Limb (tissue), 2 donors: ENCODE data around the gene FAAP100.

Source experiments
- DNase-seq, 2 donors: peaks; one replicate each; pipeline ENCODE4 v3.0.0-alpha.2; 2016; ENCODE audit errors: extremely low spot score in 2 of 2

Gene FAAP100

DNA sequence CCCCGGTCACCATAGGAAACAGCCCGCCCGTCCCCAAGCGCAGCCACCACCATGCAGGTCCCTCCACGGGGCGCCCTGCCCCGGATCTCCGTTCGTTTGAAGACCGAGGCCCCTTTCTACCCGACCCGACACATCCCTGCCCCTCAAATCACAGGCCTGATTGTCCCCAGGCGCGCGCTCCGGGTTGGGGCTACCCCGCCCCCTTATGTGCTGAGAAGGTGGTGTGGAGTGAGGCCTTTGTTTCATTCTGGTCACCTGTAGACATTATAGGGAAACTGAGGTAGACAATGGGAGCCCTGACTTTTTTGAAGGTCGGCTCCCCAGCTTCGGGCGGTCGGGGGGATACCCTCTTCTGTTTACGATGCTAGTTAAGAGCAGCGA lies 38.8 kb downstream of the FAAP100 start:
- peak in 1 of 2 donors; percentile 80 for DNase-seq

DNA sequence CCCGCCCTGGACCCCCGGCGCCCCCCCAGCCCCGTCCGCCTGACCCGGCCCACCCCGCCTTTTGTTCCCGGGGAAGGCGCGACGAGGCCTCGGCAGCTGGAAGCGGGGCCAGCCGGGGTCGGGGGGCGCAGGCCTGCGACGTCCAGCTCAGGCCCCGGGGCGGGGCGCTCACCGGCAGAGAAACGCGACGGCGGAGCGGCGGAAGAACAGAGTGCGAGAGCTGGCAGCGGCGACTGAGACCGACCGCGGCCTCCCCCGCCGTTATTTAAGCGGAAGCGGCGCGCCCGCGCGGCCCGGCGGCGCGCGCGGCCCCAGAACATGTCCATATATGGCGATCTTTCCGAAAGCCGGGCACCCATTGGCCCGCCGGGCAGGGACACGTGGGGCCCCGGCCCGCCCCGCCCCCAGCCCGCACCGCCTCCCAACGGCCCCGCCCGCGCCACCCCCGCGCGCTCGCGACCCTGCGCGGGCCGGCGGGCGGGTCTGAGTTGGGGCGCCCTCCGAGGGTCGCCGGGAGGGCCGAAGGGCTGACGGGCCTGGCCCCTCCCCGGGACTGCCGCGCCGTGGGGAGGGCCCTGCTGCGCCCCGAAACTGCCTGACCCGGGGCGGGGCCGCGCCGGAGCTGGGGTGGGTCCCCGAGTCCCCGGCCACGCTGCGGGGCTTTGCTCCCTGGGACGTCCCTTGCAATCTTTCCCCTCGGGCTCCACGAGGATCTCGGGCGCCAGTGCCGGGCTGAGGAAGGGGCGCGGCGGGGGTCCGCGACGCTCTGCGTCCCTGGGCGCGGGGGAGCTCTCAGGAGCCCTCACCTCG lies 39.4 kb downstream of the FAAP100 start, which contains the start of gene ACTG1:
TSS of gene ACTG1 (minus strand) at position 238 of the 810 bp plus-strand sequence. CDS start 445 bp downstream, outside the sequence.
- DNase-seq = peak; percentile 93 to 96

DNA sequence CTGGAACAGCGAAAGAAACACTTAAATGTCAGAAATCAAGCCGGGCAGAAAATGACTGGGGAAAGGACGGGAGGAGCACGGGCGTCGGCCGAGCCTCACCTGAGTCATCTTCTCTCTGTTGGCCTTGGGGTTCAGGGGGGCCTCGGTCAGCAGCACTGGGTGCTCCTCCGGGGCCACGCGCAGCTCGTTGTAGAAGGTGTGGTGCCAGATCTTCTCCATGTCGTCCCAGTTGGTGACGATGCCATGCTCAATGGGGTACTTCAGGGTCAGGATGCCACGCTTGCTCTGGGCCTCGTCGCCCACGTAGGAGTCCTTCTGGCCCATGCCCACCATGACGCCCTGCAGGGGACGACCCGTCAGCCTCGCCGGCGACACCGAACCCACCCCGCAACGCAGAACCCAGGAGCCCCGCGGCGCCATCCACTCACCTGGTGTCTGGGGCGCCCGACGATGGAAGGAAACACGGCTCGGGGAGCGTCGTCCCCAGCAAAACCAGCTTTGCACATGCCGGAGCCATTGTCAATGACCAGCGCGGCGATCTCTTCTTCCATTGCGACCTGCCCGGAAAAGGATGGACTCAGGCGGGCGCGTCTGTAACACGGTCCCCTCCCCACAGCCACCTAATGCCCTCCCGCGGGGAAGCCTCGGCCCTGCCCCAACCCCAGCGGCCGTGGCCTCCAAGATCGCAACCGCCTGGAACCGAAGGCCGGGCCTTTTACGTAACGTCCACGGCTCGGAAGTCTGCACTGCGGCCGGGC lies 40.2 kb downstream of the FAAP100 start:
- peak in 1 of 2 donors; percentile 45 for DNase-seq

DNA sequence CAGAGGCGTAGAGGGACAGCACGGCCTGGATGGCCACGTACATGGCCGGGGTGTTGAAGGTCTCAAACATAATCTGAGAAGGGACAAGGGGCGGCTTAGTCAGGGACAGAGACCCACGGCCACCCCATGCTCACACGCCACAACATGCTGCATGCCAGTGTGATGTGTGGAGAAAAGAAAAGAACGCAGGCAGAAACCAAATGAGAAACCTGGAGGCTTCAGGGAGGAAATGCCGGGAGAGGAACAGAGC lies 40.7 kb downstream of the FAAP100 start:
- peak in 1 of 2 donors; percentile 50 for DNase-seq

DNA sequence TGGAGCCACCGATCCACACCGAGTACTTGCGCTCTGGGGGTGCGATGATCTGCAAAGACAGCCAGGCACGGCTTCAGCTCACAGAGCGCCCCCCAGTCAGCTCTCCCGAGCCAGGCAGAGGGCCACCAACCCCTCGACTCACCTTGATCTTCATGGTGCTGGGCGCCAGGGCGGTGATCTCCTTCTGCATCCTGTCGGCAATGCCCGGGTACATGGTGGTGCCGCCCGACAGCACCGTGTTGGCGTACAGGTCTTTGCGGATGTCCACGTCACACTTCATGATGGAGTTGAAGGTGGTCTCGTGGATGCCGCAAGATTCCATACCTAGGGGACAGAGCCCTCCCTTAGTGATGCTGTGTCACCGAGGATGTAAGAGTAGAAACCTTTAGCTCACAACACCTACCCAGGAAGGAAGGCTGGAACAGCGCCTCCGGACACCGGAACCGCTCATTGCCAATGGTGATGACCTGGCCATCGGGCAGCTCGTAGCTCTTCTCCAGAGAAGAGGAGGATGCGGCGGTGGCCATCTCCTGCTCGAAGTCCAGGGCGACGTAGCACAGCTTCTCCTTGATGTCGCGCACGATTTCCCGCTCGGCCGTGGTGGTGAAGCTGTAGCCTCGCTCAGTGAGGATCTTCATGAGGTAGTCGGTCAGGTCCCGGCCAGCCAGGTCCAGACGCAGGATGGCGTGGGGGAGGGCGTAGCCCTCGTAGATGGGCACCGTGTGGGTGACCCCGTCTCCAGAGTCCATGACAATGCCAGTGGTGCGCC lies 41.2 kb downstream of the FAAP100 start:
- DNase-seq = peak in 1 of 2 donors; percentile 42

DNA sequence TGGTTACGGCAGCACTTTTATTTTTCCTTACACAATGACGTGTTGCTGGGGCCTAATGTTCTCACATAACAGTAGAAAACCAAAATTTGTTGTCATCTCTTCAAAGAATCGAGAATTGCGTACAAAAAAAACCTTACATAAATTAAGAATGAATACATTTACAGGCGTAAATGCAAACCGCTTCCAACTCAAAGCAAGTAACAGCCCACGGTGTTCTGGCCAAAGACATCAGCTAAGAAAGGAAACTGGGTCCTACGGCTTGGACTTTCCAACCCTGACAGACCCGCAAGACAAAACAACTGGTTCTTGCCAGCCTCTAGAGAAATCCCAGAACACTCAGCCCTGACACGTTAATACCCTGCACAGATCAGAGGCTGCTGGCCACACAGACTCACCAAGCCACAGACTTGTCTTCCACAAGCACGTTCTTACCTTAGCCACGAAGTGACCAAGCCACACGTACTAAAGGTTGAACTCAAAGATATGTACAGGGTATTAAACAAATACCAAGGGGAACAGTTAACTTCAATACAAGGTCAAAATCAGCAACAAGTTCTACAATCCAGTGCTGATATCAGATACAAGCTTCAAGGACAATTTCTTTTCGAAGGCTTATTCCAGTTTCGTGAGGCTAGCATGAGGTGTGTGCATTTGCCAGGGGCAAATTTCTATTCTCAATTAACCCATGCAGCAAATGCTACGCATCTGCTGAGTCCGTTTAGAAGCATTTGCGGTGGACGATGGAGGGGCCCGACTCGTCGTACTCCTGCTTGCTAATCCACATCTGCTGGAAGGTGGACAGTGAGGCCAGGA lies 42.0 kb downstream of the FAAP100 start:
- peak in 1 of 2 donors; percentile 29 for DNase-seq

DNA sequence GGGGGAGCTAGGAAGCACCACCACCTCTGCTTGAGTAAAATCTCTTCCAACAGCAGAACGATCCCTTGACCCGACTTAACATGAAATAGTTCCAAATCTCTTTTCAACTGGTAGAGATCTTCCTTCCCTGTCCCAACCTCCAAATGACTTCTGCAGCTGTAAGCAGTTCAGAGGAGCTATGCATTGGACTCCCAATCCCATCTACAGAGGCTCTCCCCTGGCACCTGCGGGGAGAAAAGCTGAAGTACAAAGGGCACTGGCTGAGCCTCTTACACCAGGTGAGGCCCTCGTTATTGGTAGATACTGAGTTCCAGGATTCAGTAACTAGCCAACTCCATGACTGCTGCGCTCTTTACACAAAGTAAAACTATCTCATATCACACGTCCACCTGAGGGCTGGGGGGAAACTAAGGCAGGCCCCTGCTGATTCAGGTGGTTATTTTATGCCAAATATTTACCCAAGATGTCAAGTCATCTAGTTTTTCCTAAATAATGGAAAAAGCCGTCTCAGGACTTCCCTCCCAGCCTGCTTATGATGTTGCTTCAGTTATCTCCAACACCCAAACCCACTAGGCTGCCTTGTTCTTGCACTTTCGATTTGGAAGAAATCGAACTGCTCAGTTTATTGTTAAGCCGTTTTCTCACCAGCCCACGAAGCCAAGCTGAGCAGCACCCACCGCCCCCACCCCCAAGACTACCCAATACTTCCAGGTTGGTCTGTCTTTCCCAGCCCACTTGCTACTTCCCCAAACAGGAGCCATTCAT lies 42.8 kb downstream of the FAAP100 start:
- peak in 1 of 2 donors; percentile 29 for DNase-seq

DNA sequence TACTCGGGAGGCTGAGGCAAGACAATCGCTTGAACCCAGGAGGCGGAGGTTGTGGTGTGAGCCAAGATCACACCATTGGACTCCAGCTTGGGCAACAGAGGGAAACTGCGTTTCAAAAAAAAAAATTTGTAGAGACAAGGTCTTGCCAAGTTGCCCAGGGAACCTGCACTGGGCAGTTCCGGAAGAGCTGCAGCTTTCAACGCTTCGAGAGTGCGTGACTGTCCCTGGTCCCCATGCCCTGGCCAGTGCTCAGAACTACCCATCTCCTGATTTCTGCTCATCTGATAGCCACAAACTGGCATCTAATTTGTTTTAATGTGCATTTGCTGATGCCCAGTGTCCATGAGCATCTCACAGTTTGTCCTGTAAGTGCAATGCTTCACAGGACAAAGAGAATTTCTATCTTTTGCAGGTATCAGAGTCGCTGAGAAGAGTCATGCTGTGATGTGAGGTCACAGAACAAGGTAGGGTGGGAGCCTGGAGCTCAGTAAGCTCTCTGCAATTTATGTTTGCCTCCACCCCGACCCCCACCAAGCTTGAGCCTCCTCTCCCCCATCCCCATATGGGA lies 43.4 kb downstream of the FAAP100 start:
- peak in 1 of 2 donors; percentile 36 for DNase-seq

DNA sequence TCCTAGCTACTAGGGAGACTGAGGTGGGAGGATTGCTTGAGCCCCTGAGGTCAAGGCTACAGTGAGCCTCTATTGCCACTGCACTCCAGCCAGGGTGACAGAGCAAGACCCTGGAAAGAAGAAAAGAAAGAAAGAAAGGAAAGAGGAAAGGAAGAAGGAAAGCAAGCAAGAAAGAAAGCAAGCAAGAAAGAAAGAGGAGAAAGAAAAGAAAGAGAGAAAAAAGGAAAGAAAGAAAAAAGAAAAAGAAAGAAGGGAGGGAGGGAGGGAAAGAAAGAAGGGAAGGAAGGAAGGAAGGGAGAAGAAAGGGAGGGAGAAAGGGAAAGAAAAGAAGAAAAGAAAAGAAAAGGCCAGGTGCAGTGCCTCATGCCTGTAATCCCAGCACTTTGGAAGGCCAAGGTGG lies 48.5 kb downstream of the FAAP100 start:
- no peak for DNase-seq

DNA sequence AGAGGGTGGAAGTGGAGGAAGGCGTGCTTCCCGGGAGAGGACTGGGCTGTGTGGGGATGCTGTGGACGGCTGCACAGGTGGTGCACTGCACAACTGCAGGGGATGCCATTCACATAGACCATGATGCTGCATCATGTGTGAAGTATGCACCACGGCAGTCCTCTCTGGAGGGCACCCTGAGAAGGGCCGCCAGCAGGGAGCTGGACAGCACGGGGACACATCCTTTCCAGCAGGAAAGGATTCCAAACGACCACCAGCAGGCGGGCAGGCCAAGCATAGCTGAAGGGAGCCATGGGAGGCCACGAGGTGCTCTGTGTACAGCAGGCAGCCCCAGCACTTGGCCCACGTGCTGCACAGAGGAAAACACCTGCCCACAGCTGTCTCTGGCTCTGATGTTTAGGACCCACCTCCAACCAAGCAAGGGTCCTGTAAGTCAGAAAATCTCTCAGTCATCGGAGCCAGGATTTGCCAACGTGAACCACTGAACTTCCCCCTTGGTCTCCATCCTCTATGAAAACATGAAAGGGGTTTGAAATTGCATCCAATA lies 49.6 kb downstream of the FAAP100 start:
- no peak for DNase-seq

DNA sequence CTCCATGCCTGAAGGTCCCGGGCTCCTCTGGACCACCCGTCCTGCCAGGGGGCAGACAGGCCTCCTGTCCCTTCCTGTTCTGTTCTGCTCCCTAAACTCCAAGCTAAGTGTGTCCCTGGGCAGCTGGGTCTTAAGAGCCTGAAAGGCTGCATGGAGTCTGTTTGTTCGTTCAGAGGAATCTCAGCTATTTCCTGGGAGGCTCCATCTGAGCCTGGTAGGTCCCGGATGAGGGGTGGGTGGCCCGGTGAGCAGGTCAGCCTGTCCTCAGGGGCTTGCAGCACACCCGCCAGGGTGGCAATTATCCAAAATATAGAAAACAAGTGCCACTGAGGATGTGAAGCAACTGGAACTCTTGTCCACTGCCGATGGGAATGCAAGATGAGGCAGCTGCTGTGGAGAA lies 52.1 kb downstream of the FAAP100 start:
- DNase-seq = peak in 1 of 2 donors; percentile 29

DNA sequence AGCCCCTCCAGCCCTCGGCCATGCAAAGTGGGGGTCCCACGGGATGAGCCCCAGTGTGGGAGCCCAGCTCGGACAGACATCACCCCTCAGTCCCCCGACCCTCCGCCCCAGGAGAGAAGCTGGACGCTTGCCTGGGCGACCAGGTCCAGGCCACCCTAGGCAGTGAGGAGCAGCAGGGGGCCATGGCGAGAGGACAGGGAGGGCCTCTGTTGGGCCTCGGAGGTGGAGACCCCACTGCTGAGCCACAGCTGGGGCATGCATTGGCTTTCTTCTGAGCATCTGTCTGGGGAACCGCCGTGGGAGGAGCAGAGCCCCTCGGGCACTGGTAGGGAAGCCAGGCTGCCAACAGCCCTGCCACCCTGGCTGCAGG lies 52.6 kb downstream of the FAAP100 start:
- DNase-seq = peak in 1 of 2 donors; percentile 31

DNA sequence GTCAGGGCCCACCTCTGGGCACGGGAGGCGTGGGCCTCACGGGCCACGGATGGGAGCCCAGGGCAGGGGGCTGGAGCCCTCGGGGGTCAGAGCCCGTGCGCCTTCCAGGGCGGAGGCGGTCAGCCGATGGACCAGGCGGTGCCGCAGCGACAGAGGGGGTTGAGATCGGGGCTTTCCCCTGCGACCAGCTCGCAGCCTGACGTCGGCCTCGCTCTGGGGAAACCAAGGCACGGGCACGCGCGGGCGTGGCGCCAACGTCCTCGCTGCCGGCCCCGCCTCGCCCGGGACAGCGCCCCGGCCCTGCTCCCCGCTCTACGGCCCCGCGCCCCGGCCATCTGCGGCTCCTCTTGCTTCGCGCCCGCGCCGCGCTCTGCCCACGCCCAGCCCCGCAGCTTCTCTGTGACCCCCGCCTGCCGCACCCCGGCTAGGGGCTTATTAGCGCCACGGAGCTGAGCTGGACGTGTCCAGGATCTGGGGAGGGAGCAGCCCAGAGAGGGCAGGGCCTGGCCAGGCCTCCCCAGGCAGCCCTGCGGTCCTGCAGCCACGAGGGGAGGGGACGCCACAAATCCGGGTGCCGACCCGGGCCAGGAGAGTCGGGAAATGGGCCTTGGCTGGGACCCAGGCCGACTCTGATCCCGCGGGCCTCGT lies 53.1 kb downstream of the FAAP100 start:
- DNase-seq = peak in 1 of 2 donors; percentile 29

DNA sequence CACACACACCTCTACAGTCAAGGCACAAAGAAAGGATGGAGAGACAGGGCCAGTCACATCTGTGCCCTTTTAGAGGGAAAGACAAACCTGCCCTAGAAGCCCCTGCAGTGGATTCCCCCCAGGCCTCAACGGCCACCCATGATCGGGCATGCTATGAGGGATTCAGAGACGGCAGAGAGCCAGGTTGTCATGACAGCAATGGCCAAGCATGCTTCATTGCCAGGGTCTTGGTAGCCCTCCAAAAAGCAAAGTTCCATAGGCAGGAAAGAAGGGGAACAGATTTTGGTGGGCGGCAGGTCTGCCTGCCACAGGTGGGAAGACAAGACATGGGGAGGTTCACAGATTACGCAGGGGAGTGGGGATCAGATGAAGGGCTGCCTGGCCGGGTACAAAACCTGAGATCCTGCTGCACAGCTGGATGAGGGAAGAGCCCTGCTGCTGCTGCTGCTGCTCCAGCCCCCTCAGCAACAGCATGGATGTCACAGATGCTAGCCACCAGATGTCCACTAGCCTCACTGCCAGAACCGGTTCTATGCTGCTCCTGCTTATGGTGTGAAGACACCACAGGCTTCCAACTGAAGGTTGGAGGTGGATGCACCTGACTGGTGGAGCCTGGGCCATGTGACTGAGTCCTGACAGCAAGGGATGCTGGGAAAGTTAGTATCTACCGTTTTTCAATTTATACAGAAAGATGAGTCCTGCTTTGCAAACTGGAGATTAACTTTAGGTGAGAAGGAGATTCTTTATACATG lies 57.4 kb downstream of the FAAP100 start:
- peak in 1 of 2 donors; percentile 63 for DNase-seq

DNA sequence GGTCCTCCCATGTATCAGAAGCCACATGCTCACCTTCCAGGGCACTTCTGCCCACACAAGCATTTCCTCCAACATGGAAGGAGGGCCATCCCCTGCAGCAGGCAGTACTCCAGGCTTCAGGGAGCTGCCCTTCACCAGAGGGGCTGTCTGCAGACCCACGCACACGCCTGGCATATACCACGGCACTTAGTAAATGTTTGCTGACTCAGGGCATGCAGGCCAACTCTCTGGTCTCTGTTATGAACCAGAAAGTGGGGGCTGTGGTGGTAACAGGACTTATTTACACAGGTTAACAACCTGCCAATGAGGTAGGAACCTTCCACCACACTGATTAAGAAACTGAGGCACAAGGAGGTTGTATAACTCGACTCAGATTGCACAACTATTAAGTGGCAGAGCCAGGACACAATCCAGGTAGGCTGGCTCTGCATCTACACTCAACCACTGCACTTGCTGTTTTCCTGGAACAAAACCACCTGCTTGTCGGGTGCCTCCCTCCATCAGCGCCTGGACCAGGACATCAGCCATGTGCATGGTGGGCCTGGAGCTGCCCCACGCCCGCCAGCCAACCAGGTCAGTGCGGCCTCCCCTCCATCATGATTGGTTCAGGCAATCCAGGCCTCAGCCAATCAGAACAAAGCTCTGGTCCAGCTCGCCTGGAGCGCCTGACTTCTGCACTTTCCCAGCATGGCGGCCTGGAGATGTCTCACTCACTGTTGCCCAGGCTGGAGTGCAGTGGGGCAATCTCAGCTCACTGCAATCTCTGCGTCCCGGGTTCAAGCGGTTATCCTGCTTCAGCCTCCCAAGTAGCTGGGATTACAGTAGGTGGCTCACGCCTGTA lies 58.7 kb downstream of the FAAP100 start:
- DNase-seq = no peak

DNA sequence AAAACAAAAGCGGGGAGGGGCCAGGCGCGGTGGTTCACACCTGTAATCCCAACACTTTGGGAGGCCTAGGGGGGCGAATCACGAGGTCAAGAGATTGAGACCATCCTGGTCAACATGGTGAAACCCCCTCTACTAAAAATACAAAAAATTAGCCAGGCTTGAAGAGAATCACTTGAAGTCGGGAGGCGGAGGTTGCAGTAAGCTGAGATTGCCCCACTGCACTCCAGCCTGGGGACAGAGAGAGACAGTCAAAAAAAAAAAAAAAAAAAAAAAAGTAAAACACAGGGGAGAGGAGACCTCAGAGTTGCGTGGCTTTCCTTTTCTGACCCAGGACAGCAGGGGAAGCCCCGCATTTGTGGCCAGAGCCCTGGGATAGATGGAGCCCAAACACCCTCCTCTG lies 59.4 kb downstream of the FAAP100 start:
- no peak for DNase-seq

DNA sequence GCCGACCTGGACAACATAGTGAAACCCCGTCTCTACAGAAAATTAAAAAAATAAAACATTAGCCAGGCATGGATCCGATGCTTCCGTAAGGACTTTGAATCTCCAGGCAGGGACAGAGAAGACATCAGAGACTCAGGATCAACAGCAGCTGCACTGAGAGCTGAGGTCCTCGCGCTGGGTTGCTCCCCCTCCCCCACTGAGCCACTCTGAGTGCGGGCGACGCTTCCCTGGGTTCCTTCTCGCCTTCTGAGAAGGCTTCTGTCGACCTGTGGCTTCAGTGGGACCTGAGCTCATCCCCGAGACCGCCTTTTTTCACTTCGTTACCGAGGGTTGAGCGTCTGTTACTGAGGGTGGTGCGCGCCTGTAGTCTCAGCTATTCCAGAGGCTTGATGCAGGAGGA lies 60.0 kb downstream of the FAAP100 start:
- no peak for DNase-seq

DNA sequence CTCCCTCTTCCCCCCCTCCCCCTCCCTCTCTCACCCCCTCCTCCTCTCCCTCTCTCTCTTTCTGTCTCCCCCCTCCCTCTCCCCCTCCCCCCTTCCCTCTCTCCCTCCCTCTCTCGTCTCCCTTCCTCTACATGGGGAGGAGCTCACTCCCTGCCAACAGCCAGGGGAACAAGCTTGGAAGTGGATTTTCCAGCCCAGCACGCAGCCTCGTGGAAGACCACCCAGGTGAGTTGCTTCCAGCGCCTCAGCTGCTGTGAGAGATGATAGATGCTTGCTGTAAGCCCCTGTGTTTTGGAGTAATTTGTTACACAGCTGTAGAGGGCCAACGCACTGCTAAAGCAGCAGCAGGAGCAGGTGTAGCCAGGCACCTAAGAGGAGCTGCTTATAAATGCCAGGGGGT lies 60.4 kb downstream of the FAAP100 start:
- peak in 1 of 2 donors; percentile 63 for DNase-seq
